ENCODE data around the gene APOBEC4.
"Not testable (repeated sequence)": the region's sequence is repeated elsewhere in the genome, so short reads cannot be mapped to it uniquely, and the experiment has no call there.

DNA sequence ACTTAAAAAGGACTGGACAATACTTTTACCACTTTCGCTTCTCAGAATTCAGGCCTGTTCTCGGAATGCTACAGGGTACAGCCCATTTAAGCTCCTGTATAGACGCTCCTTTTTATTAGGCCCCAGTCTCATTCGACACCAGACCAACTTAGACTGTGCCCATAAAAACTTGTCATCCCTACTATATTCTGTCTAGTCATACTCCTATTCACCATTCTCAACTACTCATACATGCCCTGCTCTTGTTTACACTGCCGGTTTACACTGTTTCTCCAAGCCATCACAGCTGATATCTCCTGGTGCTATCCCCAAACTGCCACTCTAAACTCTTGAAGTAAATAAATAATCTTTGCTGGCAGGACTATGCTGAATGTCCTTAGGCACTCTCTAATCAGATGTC is 34.9 kb downstream of the APOBEC4 start:
- TF ChIP-seq EZH2 (IDR thresholded peaks at IDR 0.05; ENCODE audit: low read depth): not testable (repeated sequence)
- TF ChIP-seq, protein P1, sequence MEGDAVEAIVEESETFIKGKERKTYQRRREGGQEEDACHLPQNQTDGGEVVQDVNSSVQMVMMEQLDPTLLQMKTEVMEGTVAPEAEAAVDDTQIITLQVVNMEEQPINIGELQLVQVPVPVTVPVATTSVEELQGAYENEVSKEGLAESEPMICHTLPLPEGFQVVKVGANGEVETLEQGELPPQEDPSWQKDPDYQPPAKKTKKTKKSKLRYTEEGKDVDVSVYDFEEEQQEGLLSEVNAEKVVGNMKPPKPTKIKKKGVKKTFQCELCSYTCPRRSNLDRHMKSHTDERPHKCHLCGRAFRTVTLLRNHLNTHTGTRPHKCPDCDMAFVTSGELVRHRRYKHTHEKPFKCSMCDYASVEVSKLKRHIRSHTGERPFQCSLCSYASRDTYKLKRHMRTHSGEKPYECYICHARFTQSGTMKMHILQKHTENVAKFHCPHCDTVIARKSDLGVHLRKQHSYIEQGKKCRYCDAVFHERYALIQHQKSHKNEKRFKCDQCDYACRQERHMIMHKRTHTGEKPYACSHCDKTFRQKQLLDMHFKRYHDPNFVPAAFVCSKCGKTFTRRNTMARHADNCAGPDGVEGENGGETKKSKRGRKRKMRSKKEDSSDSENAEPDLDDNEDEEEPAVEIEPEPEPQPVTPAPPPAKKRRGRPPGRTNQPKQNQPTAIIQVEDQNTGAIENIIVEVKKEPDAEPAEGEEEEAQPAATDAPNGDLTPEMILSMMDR (conservative IDR thresholded peaks at IDR 0.05): not testable (repeated sequence)

Measured in PC-9 (cell line).